ENCODE measurements around the gene ITPRIP. TPM values are rescaled to one million over a fixed set of nuclear protein-coding genes. Genes with fewer than 3 reads are reported as not detected.

The ITPRIP gene
- total and polyA plus RNA-seq, 2 of the 8 experiments (the other 6 are each of a cell fraction or from before 2014, with no cell fraction given) = 15.3 to 16.9 TPM

- TF ChIP-seq ASH2L (IDR thresholded peaks at IDR 0.05; ENCODE audit: low read length) (no peak), ATF2 (IDR thresholded peaks at IDR 0.05; ENCODE audit: low read length) (no peak), SUZ12 (IDR thresholded peaks at IDR 0.05; ENCODE audit: low read length) (no peak), ATF3 (IDR thresholded peaks at IDR 0.05; ENCODE audit: insufficient read depth, low read depth, low read length) (no peak), SP1 (IDR thresholded peaks at IDR 0.05; ENCODE audit: low read depth, low read length) (no peak), ZNF274 (IDR thresholded peaks at IDR 0.05; ENCODE audit: borderline replicate concordance, extremely low read depth, low read length) (no peak), EGR1 (IDR thresholded peaks at IDR 0.05; ENCODE audit: borderline replicate concordance, low read depth, low read length) (no peak), SIRT6 (IDR thresholded peaks at IDR 0.05; ENCODE audit: low read length) (no peak)
Measured at GRCh38 chr10:104297697-104298660, 40.3 kb downstream of the ITPRIP start (continued).

Measured in H1 (cell line).